HEK293 (cell line): ENCODE data around the gene ADAMTSL3.
A peak's percentile ranks its signal among the peaks of the same experiment; 100 is the strongest.

Experiments
- CTCF ChIA-PET: fragments of 350-600 bp; formaldehyde crosslinking; extraction: SDS; loops from one replicate; lab custom pipeline; 2021; ENCODE audit warnings: antibody characterized with exemption; lab: Yijun Ruan, JAX
- POLR2A ChIA-PET: fragments of 300-600 bp; formaldehyde crosslinking; extraction: SDS; loops from one replicate; lab custom pipeline; 2020; ENCODE audit warnings: antibody characterized with exemption, inconsistent platforms; lab: Yijun Ruan, JAX
- H3K27ac ChIP-seq: fragments of 200-500 bp; sonication (Bioruptor generic); 2 replicates; pipeline ENCODE4 v1.5.1; 2014; ENCODE audit warnings: low read depth, low read length, control low read depth, inconsistent platforms; ENCODE audit errors: extremely low read depth
- H3K36me3 ChIP-seq, 2 experiments: fragments of 200-500 bp in 1 of 2; sonication (Bioruptor generic) in 1 of 2; 1 replicate in 1 of 2; 2 replicates in 1 of 2; pipeline ENCODE4 v1.5.1; 2014 to 2017; ENCODE audit warnings: inconsistent platforms in 2 of 2, low read length in 2 of 2; ENCODE audit not compliant: control insufficient read depth in 2 of 2, insufficient read depth in 1 of 2
- H3K4me1 ChIP-seq: fragments of 200-500 bp; sonication (Bioruptor generic); 2 replicates; pipeline ENCODE4 v1.5.1; 2014; ENCODE audit warnings: mild to moderate bottlenecking, low read length, inconsistent platforms; ENCODE audit not compliant: control insufficient read depth, insufficient read depth
- H3K4me3 ChIP-seq: 2 replicates; pipeline ENCODE4 v1.5.1; 2011; ENCODE audit warnings: low read depth, mild to moderate bottlenecking, control low read depth, low read length, moderate library complexity
- H3K9me3 ChIP-seq: fragments of 200-500 bp; sonication (Bioruptor generic); 2 replicates; pipeline ENCODE4 v1.5.1; 2014; ENCODE audit warnings: low read depth, low read length, inconsistent platforms; ENCODE audit not compliant: control insufficient read depth, insufficient read depth
- KLF10 ChIP-seq: fragments of 450-650 bp; IDR thresholded peaks from 2 replicates; pipeline ENCODE4 v1.5.1; 2018; ENCODE audit warnings: missing biosample characterization, mild to moderate bottlenecking, missing genetic modification characterization
- MYNN ChIP-seq: fragments of 450-650 bp; formaldehyde crosslinking; IDR thresholded peaks from 2 replicates; pipeline ENCODE4 v1.5.1; 2016; ENCODE audit warnings: missing biosample characterization, missing genetic modification characterization, borderline replicate concordance
- SALL2 ChIP-seq: fragments of 450-650 bp; formaldehyde crosslinking; IDR thresholded peaks from 2 replicates; pipeline ENCODE4 v1.5.0; 2017; ENCODE audit warnings: missing biosample characterization, mild to moderate bottlenecking, missing genetic modification characterization, borderline replicate concordance
- ZBTB17 ChIP-seq: fragments of 450-650 bp; formaldehyde crosslinking; IDR thresholded peaks from 2 replicates; pipeline ENCODE4 v1.5.1; 2016; ENCODE audit warnings: missing biosample characterization, missing genetic modification characterization
- ZFP3 ChIP-seq: fragments of 450-650 bp; formaldehyde crosslinking; IDR thresholded peaks from 2 replicates; pipeline ENCODE4 v1.5.1; 2016; ENCODE audit warnings: low read depth, missing biosample characterization, missing genetic modification characterization
- ZNF121 ChIP-seq: fragments of 450-650 bp; formaldehyde crosslinking; IDR thresholded peaks from 2 replicates; pipeline ENCODE4 v1.5.1; 2016; ENCODE audit warnings: missing biosample characterization, missing genetic modification characterization
- ZNF132 ChIP-seq: fragments of 450-650 bp; formaldehyde crosslinking; IDR thresholded peaks from 2 replicates; pipeline ENCODE4 v1.5.1; 2017; ENCODE audit warnings: missing biosample characterization, missing genetic modification characterization, borderline replicate concordance
- ZNF146 ChIP-seq: fragments of 450-650 bp; formaldehyde crosslinking; IDR thresholded peaks from 2 replicates; pipeline ENCODE4 v1.5.1; 2016; ENCODE audit warnings: missing biosample characterization, missing genetic modification characterization
- ZNF202 ChIP-seq: fragments of 450-650 bp; formaldehyde crosslinking; IDR thresholded peaks from 2 replicates; pipeline ENCODE4 v1.5.1; 2016; ENCODE audit warnings: missing biosample characterization, missing genetic modification characterization, borderline replicate concordance
- ZNF223 ChIP-seq: fragments of 450-650 bp; formaldehyde crosslinking; IDR thresholded peaks from 2 replicates; pipeline ENCODE4 v1.5.1; 2016; ENCODE audit warnings: missing biosample characterization, missing genetic modification characterization
- ZNF24 ChIP-seq: fragments of 450-650 bp; formaldehyde crosslinking; IDR thresholded peaks from 2 replicates; pipeline ENCODE4 v1.5.1; 2016; ENCODE audit warnings: missing biosample characterization, missing genetic modification characterization
- ZNF391 ChIP-seq: fragments of 450-650 bp; formaldehyde crosslinking; IDR thresholded peaks from 2 replicates; pipeline ENCODE4 v1.5.1; 2016; ENCODE audit warnings: low read depth, missing biosample characterization, missing genetic modification characterization, borderline replicate concordance
- ZNF426 ChIP-seq: fragments of 450-650 bp; formaldehyde crosslinking; IDR thresholded peaks from 2 replicates; pipeline ENCODE4 v1.5.1; 2017; ENCODE audit warnings: missing biosample characterization, missing genetic modification characterization, mild to moderate bottlenecking, inconsistent platforms, moderate library complexity
- ZNF510 ChIP-seq: fragments of 450-650 bp; formaldehyde crosslinking; IDR thresholded peaks from 2 replicates; pipeline ENCODE4 v1.5.1; 2018; ENCODE audit warnings: mild to moderate bottlenecking, missing genetic modification characterization, missing biosample characterization; ENCODE audit not compliant: insufficient replicate concordance
- ZNF561 ChIP-seq: fragments of 450-650 bp; IDR thresholded peaks from 2 replicates; pipeline ENCODE4 v1.5.1; 2018; ENCODE audit warnings: missing biosample characterization, missing genetic modification characterization, borderline replicate concordance
- ZNF701 ChIP-seq: fragments of 450-650 bp; formaldehyde crosslinking; IDR thresholded peaks from 2 replicates; pipeline ENCODE4 v1.5.1; 2016; ENCODE audit warnings: missing biosample characterization, missing genetic modification characterization
- ZNF777 ChIP-seq: fragments of 450-650 bp; formaldehyde crosslinking; IDR thresholded peaks from 2 replicates; pipeline ENCODE4 v1.5.1; 2017; ENCODE audit warnings: missing biosample characterization, missing genetic modification characterization, borderline replicate concordance
- ZNF785 ChIP-seq: fragments of 450-650 bp; formaldehyde crosslinking; IDR thresholded peaks from 2 replicates; pipeline ENCODE4 v1.5.1; 2016; ENCODE audit warnings: missing biosample characterization, missing genetic modification characterization
- ZNF792 ChIP-seq: fragments of 450-650 bp; formaldehyde crosslinking; IDR thresholded peaks from 2 replicates; pipeline ENCODE4 v1.5.1; 2016; ENCODE audit warnings: missing biosample characterization, missing genetic modification characterization
- ZNF830 ChIP-seq: fragments of 450-650 bp; IDR thresholded peaks from 2 replicates; pipeline ENCODE4 v1.5.0; 2018; ENCODE audit warnings: missing biosample characterization, missing genetic modification characterization, low read depth, mild to moderate bottlenecking, moderate library complexity
- TF ChIP-seq, protein P1 (sequence below): IDR thresholded peaks from 2 replicates; pipeline ENCODE4 v1.6.1; 2011; ENCODE audit warnings: mild to moderate bottlenecking, low read depth, low read length, borderline replicate concordance
- TF ChIP-seq, protein P2 (sequence below): fragments of 450-650 bp; formaldehyde crosslinking; IDR thresholded peaks from 2 replicates; pipeline ENCODE4 v1.5.1; 2017; ENCODE audit warnings: missing biosample characterization, missing genetic modification characterization

Gene ADAMTSL3

DNA sequence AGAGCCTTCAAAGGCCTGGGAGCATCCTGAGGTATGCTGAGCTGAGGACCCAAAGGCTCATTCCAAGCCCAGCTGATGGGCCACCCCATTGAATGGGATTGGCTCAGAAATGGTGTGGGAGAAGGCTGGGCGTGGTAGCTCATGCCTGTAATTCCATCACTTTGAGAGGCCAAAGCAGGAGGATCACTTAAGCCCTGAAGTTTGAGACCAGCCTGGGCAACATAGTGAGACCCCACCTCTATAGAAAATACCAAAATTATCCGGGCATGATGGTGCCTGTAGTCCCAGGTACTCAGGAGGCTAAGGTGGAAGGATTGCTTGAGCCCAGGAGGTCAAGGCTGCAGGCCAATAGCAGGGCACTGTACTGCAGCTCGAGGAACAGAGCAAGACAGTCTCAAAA is 43.8 kb upstream of the ADAMTSL3 start:
- Histone ChIP-seq H3K4me3 (no peak overlapping the region), H3K27ac (no peak overlapping the region), H3K36me3 (no peaks in the 10 kb centered on the region), H3K9me3 (no peaks in the 10 kb centered on the region), H3K4me1 (no peaks in the 10 kb centered on the region)
- no peak for TF ChIP-seq ZNF510
- peak; percentile 57 for TF ChIP-seq ZNF121
- no peak for TF ChIP-seq ZNF146 (tag by site-specific recombination)
- POLR2A ChIA-PET = no interaction called here
- CTCF ChIA-PET = interaction anchor here (0.6 kb wide), 1 partner anchor 361 kb away, joined by 3 read pairs; no protein-coding TSS in a partner anchor

DNA sequence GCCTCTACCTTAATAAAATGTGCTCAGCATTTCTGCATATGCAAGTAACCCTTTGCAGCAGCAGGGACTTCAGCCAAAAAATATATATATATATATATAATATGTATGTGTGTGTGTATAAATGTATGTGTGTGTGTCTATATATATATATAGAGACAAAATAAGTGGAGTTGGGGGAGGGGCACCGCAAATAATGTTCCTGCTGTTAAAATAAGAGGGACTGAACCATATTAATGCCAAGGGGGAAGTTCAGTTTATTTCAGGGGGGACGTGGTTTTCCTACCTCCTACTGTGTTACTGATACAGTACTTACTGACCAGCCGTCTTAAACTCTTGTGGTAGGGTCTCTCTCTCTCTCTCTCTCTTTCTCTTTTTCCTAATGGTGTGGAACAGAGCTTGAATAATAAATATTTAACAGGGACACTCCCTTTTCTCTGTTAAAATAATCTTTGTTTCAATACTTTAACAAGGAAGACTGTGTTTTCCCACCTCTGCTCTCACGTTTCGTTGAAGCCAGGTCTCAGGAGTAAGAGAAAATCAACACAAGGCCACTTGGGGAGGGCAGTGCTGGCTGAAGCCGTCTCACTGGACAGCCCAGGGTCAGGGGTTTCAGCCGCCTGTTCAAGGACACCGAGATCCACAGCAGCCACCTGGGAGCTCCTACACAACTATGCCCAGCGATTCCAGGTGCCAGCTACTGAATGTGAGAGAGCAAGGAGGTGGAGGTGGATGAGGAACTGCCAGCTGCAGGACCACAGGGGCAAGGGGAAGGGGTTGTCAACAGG is 42.8 kb upstream of the ADAMTSL3 start:
- Histone ChIP-seq H3K36me3 (no peaks in the 10 kb centered on the region), H3K4me1 (no peaks in the 10 kb centered on the region), H3K9me3 (no peaks in the 10 kb centered on the region), H3K4me3 (no peak overlapping the region), H3K27ac (no peak overlapping the region)
- POLR2A ChIA-PET = no interaction called here
- CTCF ChIA-PET = interaction anchor here (1.2 kb wide), 1 partner anchor 762 kb away, joined by 5 read pairs; no protein-coding TSS in a partner anchor
- no peak for TF ChIP-seq ZNF561
- TF ChIP-seq ZNF24 (tag by site-specific recombination) = no peak
- TF ChIP-seq, all 188 proteins: peak for 0

DNA sequence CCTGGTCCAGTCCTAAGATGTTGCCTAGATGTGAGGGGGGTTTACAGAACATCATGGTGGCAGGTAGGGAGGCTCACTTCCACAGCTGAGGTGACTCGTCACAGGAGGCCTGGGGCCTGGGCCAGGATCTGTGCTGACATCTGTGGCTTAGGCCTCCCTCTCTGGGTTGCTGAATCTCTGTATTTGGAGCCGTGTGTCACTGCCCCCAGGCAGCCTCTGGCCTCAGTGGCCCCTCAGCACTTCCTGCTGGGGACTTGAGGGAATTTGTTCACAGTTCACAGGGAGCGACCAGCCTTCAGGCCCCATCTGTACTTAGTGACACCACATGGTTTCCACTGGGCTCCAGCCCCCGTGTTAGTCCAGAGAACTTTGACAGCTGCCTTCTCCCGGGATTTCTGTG is 41.7 kb upstream of the ADAMTSL3 start:
- ChIA-PET POLR2A (no interaction called here), CTCF (interaction anchor here (0.6 to 1.2 kb wide), 2 partner anchors 10 to 226 kb away, joined by 3 to 5 read pairs; no protein-coding TSS in a partner anchor)
- H3K9me3 ChIP-seq = no peaks in the 10 kb centered on the region
- H3K4me3 ChIP-seq = no peak overlapping the region
- H3K27ac ChIP-seq = no peak overlapping the region
- H3K4me1 ChIP-seq = no peaks in the 10 kb centered on the region
- no peaks in the 10 kb centered on the region for H3K36me3 ChIP-seq
- TF ChIP-seq ZNF391 (tag by site-specific recombination) = no peak
- TF ChIP-seq ZNF785 = no peak
- TF ChIP-seq, protein P1, sequence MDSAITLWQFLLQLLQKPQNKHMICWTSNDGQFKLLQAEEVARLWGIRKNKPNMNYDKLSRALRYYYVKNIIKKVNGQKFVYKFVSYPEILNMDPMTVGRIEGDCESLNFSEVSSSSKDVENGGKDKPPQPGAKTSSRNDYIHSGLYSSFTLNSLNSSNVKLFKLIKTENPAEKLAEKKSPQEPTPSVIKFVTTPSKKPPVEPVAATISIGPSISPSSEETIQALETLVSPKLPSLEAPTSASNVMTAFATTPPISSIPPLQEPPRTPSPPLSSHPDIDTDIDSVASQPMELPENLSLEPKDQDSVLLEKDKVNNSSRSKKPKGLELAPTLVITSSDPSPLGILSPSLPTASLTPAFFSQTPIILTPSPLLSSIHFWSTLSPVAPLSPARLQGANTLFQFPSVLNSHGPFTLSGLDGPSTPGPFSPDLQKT = no peak
- TF ChIP-seq ZNF132 (tag by site-specific recombination) = no peak
- TF ChIP-seq ZNF830 = no peak
- no peak for TF ChIP-seq ZNF223
- no peak for TF ChIP-seq ZNF777 (tag by site-specific recombination)
- no peak for TF ChIP-seq ZFP3 (tag by site-specific recombination)
- TF ChIP-seq, protein P2, sequence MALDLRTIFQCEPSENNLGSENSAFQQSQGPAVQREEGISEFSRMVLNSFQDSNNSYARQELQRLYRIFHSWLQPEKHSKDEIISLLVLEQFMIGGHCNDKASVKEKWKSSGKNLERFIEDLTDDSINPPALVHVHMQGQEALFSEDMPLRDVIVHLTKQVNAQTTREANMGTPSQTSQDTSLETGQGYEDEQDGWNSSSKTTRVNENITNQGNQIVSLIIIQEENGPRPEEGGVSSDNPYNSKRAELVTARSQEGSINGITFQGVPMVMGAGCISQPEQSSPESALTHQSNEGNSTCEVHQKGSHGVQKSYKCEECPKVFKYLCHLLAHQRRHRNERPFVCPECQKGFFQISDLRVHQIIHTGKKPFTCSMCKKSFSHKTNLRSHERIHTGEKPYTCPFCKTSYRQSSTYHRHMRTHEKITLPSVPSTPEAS (tag by site-specific recombination) = no peak
- TF ChIP-seq ZNF701 (tag by site-specific recombination) = no peak
- TF ChIP-seq KLF10 (tag by site-specific recombination) = no peak
- TF ChIP-seq SALL2 (tag by site-specific recombination) = no peak
- TF ChIP-seq ZBTB17 (tag by site-specific recombination) = no peak
- no peak for TF ChIP-seq ZNF202
- TF ChIP-seq ZNF792 (tag by site-specific recombination) = no peak
- no peak for TF ChIP-seq ZNF426
- TF ChIP-seq MYNN (tag by site-specific recombination) = no peak
